ENCODE data around the gene SLC16A2. TPM values are rescaled to one million over a fixed set of nuclear protein-coding genes. Genes with fewer than 3 reads are reported as not detected.
A peak's percentile ranks its signal among the peaks of the same experiment; 100 is the strongest.

SLC16A2 gene
- total RNA-seq, 2 experiments from 2014 or later = 0.36 TPM

DNA sequence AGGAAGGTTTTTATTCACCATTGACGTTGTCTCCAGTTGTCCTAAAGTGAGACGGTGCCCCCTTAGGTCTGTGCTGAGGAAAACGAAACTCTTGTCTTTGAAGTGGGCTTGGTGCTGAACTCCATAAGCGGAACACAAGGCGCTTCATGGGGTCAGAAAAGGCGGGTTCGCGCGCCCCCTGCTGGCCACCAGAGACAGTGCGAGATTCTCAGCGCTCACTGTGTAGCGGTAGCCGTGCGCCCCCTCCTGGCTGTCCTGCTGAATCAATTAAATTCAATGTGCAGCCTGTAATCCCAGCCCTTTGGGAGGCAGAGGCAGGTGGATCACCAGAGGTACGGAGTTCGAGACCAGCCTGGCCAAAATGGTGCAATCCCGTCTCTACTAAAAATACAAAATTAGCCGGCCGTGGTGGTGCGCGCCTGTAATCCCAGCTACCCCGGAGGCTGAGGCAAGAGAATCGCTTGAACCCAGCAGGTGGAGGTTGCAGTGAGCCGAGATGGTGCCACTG lies 129.1 kb downstream of the SLC16A2 start:
- ChIA-PET POLR2A (no interaction called here), CTCF (interaction anchor here (0.6 to 1.7 kb wide), 4 partner anchors 16 to 167 kb away, joined by 3 to 6 read pairs (median 4); no protein-coding TSS in a partner anchor)
- intact Hi-C loops (cut with micrococcal nuclease) = loop anchor here (5.0 to 10.0 kb wide), 2 partner anchors 56 to 168 kb away; no protein-coding TSS in a partner anchor
- Mint-ChIP-seq H3K4me1 (ENCODE audit: low read depth) (peaks cover 2% of the 10 kb centered on the region), H3K9me3 (no peaks in the 10 kb centered on the region), H3K4me3 (peak overlapping the region; percentile 29), H3K27me3 (no peaks in the 10 kb centered on the region), H3K36me3 (ENCODE audit: low read depth) (no peaks in the 10 kb centered on the region), H3K27ac (peak overlapping the region; percentile 61)
- TF ChIP-seq CTCF (IDR thresholded peaks at IDR 0.05) = peak; percentile 87
- ATAC-seq (peak; percentile 95), DNase-seq (peak; percentile 88)

GRCh38 chrX:74551934-74552333 lies 130.6 kb downstream of the SLC16A2 start:
- CTCF ChIA-PET = interaction anchor here (0.6 to 1.4 kb wide), 3 partner anchors 13 to 196 kb away, joined by 3 to 4 read pairs (median 3); no protein-coding TSS in a partner anchor
- ATAC-seq = no peak

DNA sequence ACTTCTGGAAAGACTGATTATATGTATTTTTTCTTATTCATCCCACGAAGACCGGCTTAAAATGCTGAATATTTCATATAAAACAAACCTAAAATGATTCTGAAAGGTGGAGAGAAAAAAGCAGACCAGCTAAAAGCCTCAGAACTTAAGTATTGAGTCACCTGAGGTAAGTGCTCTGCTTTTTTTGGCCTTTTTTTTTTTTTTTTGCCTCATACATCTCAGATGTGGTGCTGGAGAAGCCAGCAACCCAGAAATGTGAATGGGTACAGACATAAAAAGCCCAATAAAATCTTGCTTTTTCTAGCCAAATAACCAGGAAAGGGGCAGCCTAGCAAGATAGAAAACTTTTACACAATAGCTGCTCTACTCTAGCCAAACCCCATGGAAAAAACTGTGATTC lies 136.1 kb downstream of the SLC16A2 start:
- Mint-ChIP-seq H3K4me1 (ENCODE audit: low read depth) (no peaks in the 10 kb centered on the region), H3K36me3 (ENCODE audit: low read depth) (no peaks in the 10 kb centered on the region), H3K4me3 (no peak overlapping the region), H3K9me3 (no peaks in the 10 kb centered on the region), H3K27me3 (no peaks in the 10 kb centered on the region), H3K27ac (no peak overlapping the region)
- no peak for TF ChIP-seq CTCF (IDR thresholded peaks at IDR 0.05)
- intact Hi-C loops (cut with micrococcal nuclease) = loop anchor here (10.0 kb wide), 1 partner anchor 63 kb away; no protein-coding TSS in a partner anchor
- ChIA-PET CTCF (no interaction called here), POLR2A (no interaction called here)
- DNase-seq = no peak
- no peak for ATAC-seq

More at GRCh38 chrX:74551934-74552333, 130.6 kb downstream of the SLC16A2 start:
- Mint-ChIP-seq H3K27me3 (no peaks in the 10 kb centered on the region), H3K36me3 (ENCODE audit: low read depth) (no peaks in the 10 kb centered on the region), H3K27ac (no peak overlapping the region), H3K9me3 (no peaks in the 10 kb centered on the region), H3K4me1 (ENCODE audit: low read depth) (peaks cover 2% of the 10 kb centered on the region), H3K4me3 (no peak overlapping the region)
- no peak for DNase-seq
- no peak for TF ChIP-seq CTCF (IDR thresholded peaks at IDR 0.05)
- intact Hi-C loops (cut with micrococcal nuclease) = loop anchor here (5.0 to 10.0 kb wide), 2 partner anchors 57 to 170 kb away; no protein-coding TSS in a partner anchor
- POLR2A ChIA-PET = no interaction called here

GRCh38 chrX:74578137-74578536 lies 156.8 kb downstream of the SLC16A2 start:
- Mint-ChIP-seq H3K36me3 (ENCODE audit: low read depth) (peaks cover 12% of the 10 kb centered on the region), H3K4me1 (ENCODE audit: low read depth) (peaks cover 12% of the 10 kb centered on the region), H3K4me3 (no peak overlapping the region), H3K9me3 (no peaks in the 10 kb centered on the region), H3K27ac (peak overlapping the region; percentile 31), H3K27me3 (no peaks in the 10 kb centered on the region)
- ChIA-PET CTCF (no interaction called here), POLR2A (interaction anchor here (1.5 kb wide), 1 partner anchor 36 kb away, joined by 8 read pairs; the partner anchor contains the start of gene RLIM)
- TF ChIP-seq CTCF (IDR thresholded peaks at IDR 0.05) = no peak
- intact Hi-C loops (cut with micrococcal nuclease) = no loop called here
- DNase-seq (peak; percentile 48), ATAC-seq (peak; percentile 95)

DNA sequence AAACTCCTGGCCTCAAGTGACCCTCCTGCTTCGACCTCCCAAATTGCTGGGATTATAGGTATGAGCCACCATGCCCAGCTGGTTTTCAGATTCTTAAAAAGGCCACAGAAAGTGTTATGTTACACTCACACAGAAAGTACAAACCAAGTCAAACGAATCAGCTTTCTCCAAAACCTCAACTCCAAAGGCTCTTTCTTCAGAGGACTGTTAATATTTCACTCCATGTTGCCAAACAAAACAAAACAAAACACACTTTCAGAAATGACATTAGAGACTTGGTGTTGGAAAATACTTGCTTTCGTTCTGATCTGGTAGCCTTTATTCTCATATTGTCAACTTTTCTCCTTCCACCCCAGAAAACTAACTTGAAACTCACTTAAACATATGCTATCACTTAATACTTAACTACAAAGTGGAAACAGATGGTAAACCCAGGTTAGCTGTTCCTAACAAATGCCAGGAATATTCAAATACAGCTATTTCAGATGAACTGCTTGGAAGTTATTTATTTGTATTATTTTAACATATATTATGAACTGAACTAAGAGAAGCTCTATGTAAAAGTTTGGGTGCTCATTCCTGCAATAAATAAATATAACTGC lies 158.4 kb downstream of the SLC16A2 start:
- no peak for ATAC-seq
- no peaks in the 10 kb centered on the region for H3K27me3 Mint-ChIP-seq
- CTCF ChIA-PET = no interaction called here
- peaks cover 12% of the 10 kb centered on the region for H3K4me1 Mint-ChIP-seq (ENCODE audit: low read depth)
- TF ChIP-seq CTCF (IDR thresholded peaks at IDR 0.05) = no peak
- POLR2A ChIA-PET = no interaction called here
- DNase-seq = no peak
- H3K27ac Mint-ChIP-seq = peak overlapping the region; percentile 31
- peaks cover 14% of the 10 kb centered on the region for H3K36me3 Mint-ChIP-seq (ENCODE audit: low read depth)
- H3K9me3 Mint-ChIP-seq = no peaks in the 10 kb centered on the region
- no peak overlapping the region for H3K4me3 Mint-ChIP-seq
- intact Hi-C loops (cut with micrococcal nuclease) = no loop called here

All from activated CD8-positive, alpha-beta T cell treated with anti-CD3 and anti-CD28 coated beads for 36 hours (primary cell).